ENCODE measurements around the gene PNMA3. TPM values are rescaled to one million over a fixed set of nuclear protein-coding genes. Genes with fewer than 3 reads are reported as not detected.
A peak's percentile ranks its signal among the peaks of the same experiment; 100 is the strongest.

Gene PNMA3
- total RNA-seq, 6 donors from 2014 or later, result 0.30 to 6.3 (median 0.51) TPM

GRCh38 chrX:153052534-153052933, 3.7 kb upstream of the PNMA3 start:
- TF ChIP-seq POLR2A (IDR thresholded peaks at IDR 0.05) (no peak), POLR2AphosphoS5 (IDR thresholded peaks at IDR 0.05) (no peak)
- TF ChIP-seq, protein P1, sequence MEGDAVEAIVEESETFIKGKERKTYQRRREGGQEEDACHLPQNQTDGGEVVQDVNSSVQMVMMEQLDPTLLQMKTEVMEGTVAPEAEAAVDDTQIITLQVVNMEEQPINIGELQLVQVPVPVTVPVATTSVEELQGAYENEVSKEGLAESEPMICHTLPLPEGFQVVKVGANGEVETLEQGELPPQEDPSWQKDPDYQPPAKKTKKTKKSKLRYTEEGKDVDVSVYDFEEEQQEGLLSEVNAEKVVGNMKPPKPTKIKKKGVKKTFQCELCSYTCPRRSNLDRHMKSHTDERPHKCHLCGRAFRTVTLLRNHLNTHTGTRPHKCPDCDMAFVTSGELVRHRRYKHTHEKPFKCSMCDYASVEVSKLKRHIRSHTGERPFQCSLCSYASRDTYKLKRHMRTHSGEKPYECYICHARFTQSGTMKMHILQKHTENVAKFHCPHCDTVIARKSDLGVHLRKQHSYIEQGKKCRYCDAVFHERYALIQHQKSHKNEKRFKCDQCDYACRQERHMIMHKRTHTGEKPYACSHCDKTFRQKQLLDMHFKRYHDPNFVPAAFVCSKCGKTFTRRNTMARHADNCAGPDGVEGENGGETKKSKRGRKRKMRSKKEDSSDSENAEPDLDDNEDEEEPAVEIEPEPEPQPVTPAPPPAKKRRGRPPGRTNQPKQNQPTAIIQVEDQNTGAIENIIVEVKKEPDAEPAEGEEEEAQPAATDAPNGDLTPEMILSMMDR (IDR thresholded peaks at IDR 0.05), result no peak
- H3K4me3 ChIP-seq, result no peak overlapping the region
- H3K36me3 ChIP-seq, result no peaks in the 10 kb centered on the region
- H3K9me3 ChIP-seq, result peaks cover 0 to 23% (median 6%) of the 10 kb centered on the region in 4 donors
- DNase-seq, result no peak
- whole genome bisulfite sequencing, 2 donors, result 64% methylated on average over 1 of the region's 1 CpG
- H3K27ac ChIP-seq, result no peak overlapping the region
- H3K27me3 ChIP-seq, result peaks cover 0 to 7% (median 0%) of the 10 kb centered on the region in 4 donors
- no peak for ATAC-seq (ENCODE audit: low FRiP score in 2 of 2)
- peaks cover 0 to 11% (median 5%) of the 10 kb centered on the region in 4 donors for H3K4me1 ChIP-seq

DNA sequence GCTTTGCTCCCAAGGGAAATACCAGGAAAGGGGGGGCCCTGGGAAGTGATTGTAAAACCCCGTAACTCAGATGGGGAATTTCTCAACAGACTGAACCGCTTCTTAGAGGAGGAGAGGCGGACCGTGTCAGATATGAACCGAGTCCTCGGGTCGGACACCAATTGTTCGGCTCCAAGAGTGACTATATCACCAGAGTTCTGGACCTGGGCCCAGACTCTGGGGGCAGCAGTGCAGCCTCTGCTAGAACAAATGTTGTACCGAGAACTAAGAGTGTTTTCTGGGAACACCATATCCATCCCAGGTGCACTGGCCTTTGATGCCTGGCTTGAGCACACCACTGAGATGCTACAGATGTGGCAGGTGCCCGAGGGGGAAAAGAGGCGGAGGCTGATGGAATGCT, 1.0 kb downstream of the PNMA3 start:
- DNase-seq, result no peak
- Histone ChIP-seq H3K4me3 (no peak overlapping the region), H3K4me1 (peaks cover 0 to 11% (median 5%) of the 10 kb centered on the region in 4 donors), H3K36me3 (no peaks in the 10 kb centered on the region), H3K27ac (no peak overlapping the region), H3K27me3 (peaks cover 0 to 14% (median 0%) of the 10 kb centered on the region in 4 donors), H3K9me3 (no peaks in the 10 kb centered on the region)
- 74% methylated on average over 9 of the region's 11 CpGs; no CpG with 5 or more reads in 1 of the 2 donors for WGBS, 2 donors
- no peak for TF ChIP-seq POLR2AphosphoS5 (IDR thresholded peaks at IDR 0.05)
- TF ChIP-seq, protein P1 (IDR thresholded peaks at IDR 0.05), result no peak
- no peak for TF ChIP-seq EP300 (IDR thresholded peaks at IDR 0.05)
- no peak for TF ChIP-seq POLR2A (IDR thresholded peaks at IDR 0.05)
- ATAC-seq (ENCODE audit: low FRiP score in 2 of 2), result no peak

DNA sequence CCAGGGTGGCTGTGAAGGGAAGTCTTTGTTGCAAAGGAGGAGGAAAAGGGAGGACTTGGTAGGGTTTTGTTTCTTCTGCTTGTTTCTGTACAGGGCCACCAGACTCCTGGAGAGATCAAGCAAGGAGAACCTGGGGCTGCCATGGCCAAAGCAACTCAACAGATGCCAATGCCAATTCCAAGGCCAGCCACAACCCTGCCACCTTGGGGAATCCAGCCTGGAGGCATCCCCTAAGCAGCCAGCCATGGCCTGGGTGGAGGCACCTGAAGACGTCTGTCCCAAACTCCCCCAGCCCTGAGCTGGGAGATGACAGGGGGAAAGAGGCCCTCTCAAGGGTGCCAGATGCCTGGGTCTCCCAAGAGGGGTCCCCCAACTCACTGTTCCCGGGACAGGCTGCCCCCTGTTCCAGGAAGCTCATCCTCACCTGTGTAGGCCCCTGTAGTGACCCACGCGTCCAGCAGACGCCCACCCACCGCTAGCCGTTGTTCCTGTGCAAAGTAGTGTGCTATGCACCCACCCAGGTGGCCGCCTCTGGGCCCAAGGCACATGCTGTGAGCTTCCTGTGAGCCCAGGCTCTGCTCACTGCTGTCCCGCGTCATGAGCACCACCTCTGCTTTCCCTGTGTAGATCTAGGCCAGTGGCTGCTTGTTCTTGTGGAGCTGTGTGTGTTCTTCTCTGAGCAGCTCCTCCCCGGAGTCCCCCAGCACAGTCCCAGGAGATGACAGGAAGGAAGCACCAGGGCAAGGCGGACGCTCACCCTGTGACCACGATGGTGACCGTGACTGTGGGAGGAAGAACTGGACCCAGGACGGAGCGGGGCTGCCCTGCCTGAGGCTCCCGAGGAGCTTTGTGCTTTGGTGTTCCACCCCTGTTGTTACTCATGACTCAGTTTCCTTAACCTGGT, 3.2 kb downstream of the PNMA3 start:
- no peaks in the 10 kb centered on the region for H3K9me3 ChIP-seq
- DNase-seq (peak in 1 of 2 donors; percentile 44), ATAC-seq (ENCODE audit: low FRiP score in 2 of 2) (no peak)
- 83% methylated on average over 17 of the region's 18 CpGs; no CpG with 5 or more reads in 1 of the 2 donors for WGBS, 2 donors
- H3K27ac ChIP-seq, result no peak overlapping the region
- TF ChIP-seq EP300 (IDR thresholded peaks at IDR 0.05), result no peak
- TF ChIP-seq, protein P1 (IDR thresholded peaks at IDR 0.05), result no peak
- no peak for TF ChIP-seq POLR2AphosphoS5 (IDR thresholded peaks at IDR 0.05)
- no peak for TF ChIP-seq POLR2A (IDR thresholded peaks at IDR 0.05)
- no peaks in the 10 kb centered on the region for H3K36me3 ChIP-seq
- peaks cover 0 to 14% (median 0%) of the 10 kb centered on the region in 4 donors for H3K27me3 ChIP-seq
- H3K4me1 ChIP-seq, result peaks cover 0 to 11% (median 5%) of the 10 kb centered on the region in 4 donors
- H3K4me3 ChIP-seq, result no peak overlapping the region

- no peak for ATAC-seq (ENCODE audit: low FRiP score in 2 of 2)
- Histone ChIP-seq H3K36me3 (no peaks in the 10 kb centered on the region), H3K4me1 (peaks cover 0 to 11% (median 5%) of the 10 kb centered on the region in 4 donors), H3K27me3 (peaks cover 0 to 14% (median 0%) of the 10 kb centered on the region in 4 donors), H3K27ac (no peak overlapping the region), H3K9me3 (no peaks in the 10 kb centered on the region), H3K4me3 (no peak overlapping the region)
- DNase-seq, result peak in 1 of 2 donors; percentile 28
- 79% methylated on average over 8 of the region's 8 CpGs; no CpG with 5 or more reads in 1 of the 2 donors for WGBS, 2 donors
- TF ChIP-seq EP300 (IDR thresholded peaks at IDR 0.05), result no peak
- TF ChIP-seq POLR2AphosphoS5 (IDR thresholded peaks at IDR 0.05), result no peak
- TF ChIP-seq POLR2A (IDR thresholded peaks at IDR 0.05), result no peak
- TF ChIP-seq, protein P1 (IDR thresholded peaks at IDR 0.05), result no peak
Observed at GRCh38 chrX:153060095-153060445, 3.8 kb downstream of the PNMA3 start.
